ENCODE results near the gene FADS3. TPM values are rescaled to one million over a fixed set of nuclear protein-coding genes. Genes with fewer than 3 reads are reported as not detected.
A peak's percentile ranks its signal among the peaks of the same experiment; 100 is the strongest.

The FADS3 gene
- total and polyA plus RNA-seq, 9 of the 15 experiments (the other 6 are each of a cell fraction or from before 2014, with no cell fraction given), result 0.97 to 148 (median 92.7) TPM

DNA sequence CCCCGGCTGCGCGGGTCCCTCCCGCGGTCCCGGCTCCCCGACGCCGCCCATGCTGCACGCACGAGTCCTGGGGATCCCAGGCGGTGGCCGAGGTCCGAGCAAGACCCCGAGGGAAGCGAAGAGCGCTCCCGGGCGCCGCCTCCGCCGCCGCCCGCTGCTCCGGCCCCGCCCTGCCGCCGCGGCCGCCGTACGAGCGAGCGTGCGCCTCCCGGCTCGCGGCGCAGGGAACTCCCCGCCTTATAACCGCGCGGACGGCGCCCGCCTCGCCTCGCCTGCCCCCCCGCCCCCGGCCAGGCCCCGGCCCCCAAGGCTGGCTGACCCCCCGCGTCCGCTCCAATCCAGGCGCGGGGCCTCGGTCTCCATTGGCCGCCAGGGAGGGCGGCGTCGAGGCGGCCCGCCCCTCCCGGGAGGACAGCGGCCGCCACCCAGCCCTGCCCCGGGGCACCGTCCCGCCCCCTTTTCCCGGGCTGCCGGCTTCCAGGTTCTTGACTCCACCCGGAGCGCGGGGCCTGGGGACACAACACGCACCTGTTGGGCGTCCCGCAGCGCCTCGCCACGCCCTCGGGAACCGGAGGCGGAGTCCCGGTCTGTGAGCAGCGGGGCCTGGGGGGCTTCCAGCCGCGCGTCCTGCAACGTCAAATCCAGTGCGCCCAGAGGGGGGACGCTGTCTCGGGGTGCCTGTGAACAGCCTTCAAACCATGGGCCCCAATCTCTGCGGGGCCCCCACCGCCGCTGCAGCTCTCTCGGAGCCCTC, at the start of gene FADS3 (continued):
- TF ChIP-seq, protein P1, sequence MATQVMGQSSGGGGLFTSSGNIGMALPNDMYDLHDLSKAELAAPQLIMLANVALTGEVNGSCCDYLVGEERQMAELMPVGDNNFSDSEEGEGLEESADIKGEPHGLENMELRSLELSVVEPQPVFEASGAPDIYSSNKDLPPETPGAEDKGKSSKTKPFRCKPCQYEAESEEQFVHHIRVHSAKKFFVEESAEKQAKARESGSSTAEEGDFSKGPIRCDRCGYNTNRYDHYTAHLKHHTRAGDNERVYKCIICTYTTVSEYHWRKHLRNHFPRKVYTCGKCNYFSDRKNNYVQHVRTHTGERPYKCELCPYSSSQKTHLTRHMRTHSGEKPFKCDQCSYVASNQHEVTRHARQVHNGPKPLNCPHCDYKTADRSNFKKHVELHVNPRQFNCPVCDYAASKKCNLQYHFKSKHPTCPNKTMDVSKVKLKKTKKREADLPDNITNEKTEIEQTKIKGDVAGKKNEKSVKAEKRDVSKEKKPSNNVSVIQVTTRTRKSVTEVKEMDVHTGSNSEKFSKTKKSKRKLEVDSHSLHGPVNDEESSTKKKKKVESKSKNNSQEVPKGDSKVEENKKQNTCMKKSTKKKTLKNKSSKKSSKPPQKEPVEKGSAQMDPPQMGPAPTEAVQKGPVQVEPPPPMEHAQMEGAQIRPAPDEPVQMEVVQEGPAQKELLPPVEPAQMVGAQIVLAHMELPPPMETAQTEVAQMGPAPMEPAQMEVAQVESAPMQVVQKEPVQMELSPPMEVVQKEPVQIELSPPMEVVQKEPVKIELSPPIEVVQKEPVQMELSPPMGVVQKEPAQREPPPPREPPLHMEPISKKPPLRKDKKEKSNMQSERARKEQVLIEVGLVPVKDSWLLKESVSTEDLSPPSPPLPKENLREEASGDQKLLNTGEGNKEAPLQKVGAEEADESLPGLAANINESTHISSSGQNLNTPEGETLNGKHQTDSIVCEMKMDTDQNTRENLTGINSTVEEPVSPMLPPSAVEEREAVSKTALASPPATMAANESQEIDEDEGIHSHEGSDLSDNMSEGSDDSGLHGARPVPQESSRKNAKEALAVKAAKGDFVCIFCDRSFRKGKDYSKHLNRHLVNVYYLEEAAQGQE (IDR thresholded peaks at IDR 0.05; ENCODE audit: borderline replicate concordance), result no peak; the same call in 1 of the 2 replicates
- TF ChIP-seq, protein P1 (CRISPR knock-in tag; IDR thresholded peaks at IDR 0.05; ENCODE audit: low read depth), result peak; percentile 51; the same call in 1 of the 2 replicates
- TF ChIP-seq ZNF586 (CRISPR knock-in tag; conservative IDR thresholded peaks at IDR 0.05) (no peak), ETV5 (CRISPR knock-in tag; IDR thresholded peaks at IDR 0.05; ENCODE audit: low read depth) (no peak), ZKSCAN3 (CRISPR knock-in tag; IDR thresholded peaks at IDR 0.05) (no peak), RBM22 (IDR thresholded peaks at IDR 0.05; ENCODE audit: low read depth, low read length, poor library complexity, severe bottlenecking) (peak; percentile 28), SNRNP70 (optimal IDR thresholded peaks at IDR 0.05; ENCODE audit: low read depth, low read length) (no peak), OTX1 (CRISPR knock-in tag; IDR thresholded peaks at IDR 0.05) (no peak)
- TF ChIP-seq, protein P2, sequence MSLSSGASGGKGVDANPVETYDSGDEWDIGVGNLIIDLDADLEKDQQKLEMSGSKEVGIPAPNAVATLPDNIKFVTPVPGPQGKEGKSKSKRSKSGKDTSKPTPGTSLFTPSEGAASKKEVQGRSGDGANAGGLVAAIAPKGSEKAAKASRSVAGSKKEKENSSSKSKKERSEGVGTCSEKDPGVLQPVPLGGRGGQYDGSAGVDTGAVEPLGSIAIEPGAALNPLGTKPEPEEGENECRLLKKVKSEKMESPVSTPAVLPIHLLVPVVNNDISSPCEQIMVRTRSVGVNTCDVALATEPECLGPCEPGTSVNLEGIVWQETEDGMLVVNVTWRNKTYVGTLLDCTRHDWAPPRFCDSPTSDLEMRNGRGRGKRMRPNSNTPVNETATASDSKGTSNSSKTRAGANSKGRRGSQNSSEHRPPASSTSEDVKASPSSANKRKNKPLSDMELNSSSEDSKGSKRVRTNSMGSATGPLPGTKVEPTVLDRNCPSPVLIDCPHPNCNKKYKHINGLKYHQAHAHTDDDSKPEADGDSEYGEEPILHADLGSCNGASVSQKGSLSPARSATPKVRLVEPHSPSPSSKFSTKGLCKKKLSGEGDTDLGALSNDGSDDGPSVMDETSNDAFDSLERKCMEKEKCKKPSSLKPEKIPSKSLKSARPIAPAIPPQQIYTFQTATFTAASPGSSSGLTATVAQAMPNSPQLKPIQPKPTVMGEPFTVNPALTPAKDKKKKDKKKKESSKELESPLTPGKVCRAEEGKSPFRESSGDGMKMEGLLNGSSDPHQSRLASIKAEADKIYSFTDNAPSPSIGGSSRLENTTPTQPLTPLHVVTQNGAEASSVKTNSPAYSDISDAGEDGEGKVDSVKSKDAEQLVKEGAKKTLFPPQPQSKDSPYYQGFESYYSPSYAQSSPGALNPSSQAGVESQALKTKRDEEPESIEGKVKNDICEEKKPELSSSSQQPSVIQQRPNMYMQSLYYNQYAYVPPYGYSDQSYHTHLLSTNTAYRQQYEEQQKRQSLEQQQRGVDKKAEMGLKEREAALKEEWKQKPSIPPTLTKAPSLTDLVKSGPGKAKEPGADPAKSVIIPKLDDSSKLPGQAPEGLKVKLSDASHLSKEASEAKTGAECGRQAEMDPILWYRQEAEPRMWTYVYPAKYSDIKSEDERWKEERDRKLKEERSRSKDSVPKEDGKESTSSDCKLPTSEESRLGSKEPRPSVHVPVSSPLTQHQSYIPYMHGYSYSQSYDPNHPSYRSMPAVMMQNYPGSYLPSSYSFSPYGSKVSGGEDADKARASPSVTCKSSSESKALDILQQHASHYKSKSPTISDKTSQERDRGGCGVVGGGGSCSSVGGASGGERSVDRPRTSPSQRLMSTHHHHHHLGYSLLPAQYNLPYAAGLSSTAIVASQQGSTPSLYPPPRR (CRISPR knock-in tag; IDR thresholded peaks at IDR 0.05; ENCODE audit: borderline replicate concordance), result no peak
- TF ChIP-seq, protein P3, sequence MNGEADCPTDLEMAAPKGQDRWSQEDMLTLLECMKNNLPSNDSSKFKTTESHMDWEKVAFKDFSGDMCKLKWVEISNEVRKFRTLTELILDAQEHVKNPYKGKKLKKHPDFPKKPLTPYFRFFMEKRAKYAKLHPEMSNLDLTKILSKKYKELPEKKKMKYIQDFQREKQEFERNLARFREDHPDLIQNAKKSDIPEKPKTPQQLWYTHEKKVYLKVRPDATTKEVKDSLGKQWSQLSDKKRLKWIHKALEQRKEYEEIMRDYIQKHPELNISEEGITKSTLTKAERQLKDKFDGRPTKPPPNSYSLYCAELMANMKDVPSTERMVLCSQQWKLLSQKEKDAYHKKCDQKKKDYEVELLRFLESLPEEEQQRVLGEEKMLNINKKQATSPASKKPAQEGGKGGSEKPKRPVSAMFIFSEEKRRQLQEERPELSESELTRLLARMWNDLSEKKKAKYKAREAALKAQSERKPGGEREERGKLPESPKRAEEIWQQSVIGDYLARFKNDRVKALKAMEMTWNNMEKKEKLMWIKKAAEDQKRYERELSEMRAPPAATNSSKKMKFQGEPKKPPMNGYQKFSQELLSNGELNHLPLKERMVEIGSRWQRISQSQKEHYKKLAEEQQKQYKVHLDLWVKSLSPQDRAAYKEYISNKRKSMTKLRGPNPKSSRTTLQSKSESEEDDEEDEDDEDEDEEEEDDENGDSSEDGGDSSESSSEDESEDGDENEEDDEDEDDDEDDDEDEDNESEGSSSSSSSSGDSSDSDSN (IDR thresholded peaks at IDR 0.05; ENCODE audit: borderline replicate concordance in 1 of 2, low read depth in 2 of 2, low read length in 2 of 2), result 0 out of 4 replicates have a peak, but pooled peaks of 1 of the 2 experiments have one; percentile 31
- TF ChIP-seq, protein P4, sequence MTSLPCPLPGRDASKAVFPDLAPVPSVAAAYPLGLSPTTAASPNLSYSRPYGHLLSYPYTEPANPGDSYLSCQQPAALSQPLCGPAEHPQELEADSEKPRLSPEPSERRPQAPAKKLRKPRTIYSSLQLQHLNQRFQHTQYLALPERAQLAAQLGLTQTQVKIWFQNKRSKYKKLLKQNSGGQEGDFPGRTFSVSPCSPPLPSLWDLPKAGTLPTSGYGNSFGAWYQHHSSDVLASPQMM (CRISPR knock-in tag; IDR thresholded peaks at IDR 0.05), result no peak

Measured in K562 (cell line).